CD14-positive monocyte (primary cell): ENCODE results near the gene GMDS. TPM values are rescaled to one million over a fixed set of nuclear protein-coding genes. Genes with fewer than 3 reads are reported as not detected.

ENCODE experiments used
- DNase-seq, 3 donors: peaks; one replicate each; pipeline ENCODE4 v3.0.0-alpha.2; 2011 to 2022
- H2AFZ ChIP-seq: 2 replicates; pipeline ENCODE4 v1.6.0; 2012; ENCODE audit warnings: mild to moderate bottlenecking, low read depth, low read length, inconsistent platforms; ENCODE audit not compliant: insufficient read depth, poor library complexity, severe bottlenecking
- H3K27ac ChIP-seq, 2 donors: 1 replicate in 1 of 2; 2 replicates in 1 of 2; pipeline ENCODE4 v1.5.1; 2012 to 2013; ENCODE audit warnings: low read length in 2 of 2, control low read depth in 1 of 2, inconsistent platforms in 1 of 2, low read depth in 1 of 2, mild to moderate bottlenecking in 1 of 2
- H3K27me3 ChIP-seq, 2 donors: one replicate each; pipeline versions ENCODE4 v1.6.0 to v1.6.1; 2011 to 2013; ENCODE audit warnings: low read length in 2 of 2; ENCODE audit not compliant: control insufficient read depth in 2 of 2, insufficient read depth in 2 of 2
- H3K36me3 ChIP-seq, 2 donors: replicated peaks in 1 of 2; 1 replicate in 1 of 2; 2 replicates in 1 of 2; pipeline versions ENCODE4 v1.5.1 to v1.6.1; 2012 to 2013; ENCODE audit warnings: low read length in 2 of 2, control low read depth in 1 of 2, inconsistent platforms in 1 of 2, mild to moderate bottlenecking in 1 of 2; ENCODE audit not compliant: insufficient read depth in 2 of 2, control insufficient read depth in 1 of 2
- H3K4me1 ChIP-seq, 2 donors: 1 replicate in 1 of 2; 2 replicates in 1 of 2; pipeline versions ENCODE4 v1.5.1 to v1.6.1; 2012 to 2013; ENCODE audit warnings: low read length in 2 of 2, control low read depth in 1 of 2, inconsistent platforms in 1 of 2, mild to moderate bottlenecking in 1 of 2, moderate library complexity in 1 of 2; ENCODE audit not compliant: insufficient read depth in 2 of 2, control insufficient read depth in 1 of 2
- H3K4me2 ChIP-seq: replicated peaks from 2 replicates; pipeline ENCODE3; 2012; ENCODE audit warnings: low read length, moderate library complexity, mild to moderate bottlenecking; ENCODE audit not compliant: poor library complexity, severe bottlenecking; ENCODE audit errors: extremely low read depth
- H3K4me3 ChIP-seq, 3 experiments: fragments of 200-600 bp in 1 of 3; sonication (generic) in 1 of 3; replicated peaks in 1 of 3; 1 replicate in 2 of 3; 2 replicates in 1 of 3; pipeline ENCODE4 v1.5.1; 2011 to 2013; ENCODE audit warnings: low read length in 3 of 3, mild to moderate bottlenecking in 3 of 3, control low read depth in 2 of 3, low read depth in 2 of 3, inconsistent platforms in 1 of 3, moderate library complexity in 1 of 3
- H3K79me2 ChIP-seq: 2 replicates; pipeline ENCODE4 v1.6.0; 2012; ENCODE audit warnings: mild to moderate bottlenecking, control low read depth, inconsistent platforms, low read length, moderate library complexity; ENCODE audit not compliant: insufficient read depth
- H3K9ac ChIP-seq: 2 replicates; pipeline ENCODE4 v1.6.0; 2017; ENCODE audit warnings: low read length, mild to moderate bottlenecking; ENCODE audit not compliant: insufficient read depth, poor library complexity, severe bottlenecking
- H3K9me3 ChIP-seq, 2 donors: replicated peaks in 1 of 2; 1 replicate in 1 of 2; 2 replicates in 1 of 2; pipeline versions ENCODE4 v1.5.1 to v1.6.1; 2012 to 2013; ENCODE audit warnings: low read length in 2 of 2, control low read depth in 1 of 2; ENCODE audit not compliant: control insufficient read depth in 1 of 2, insufficient read depth in 1 of 2
- H4K20me1 ChIP-seq: 2 replicates; pipeline ENCODE4 v1.6.0; 2012; ENCODE audit warnings: mild to moderate bottlenecking, low read length, control low read depth, moderate library complexity; ENCODE audit not compliant: insufficient read depth
- H3K27ac Mint-ChIP-seq, 7 donors: one replicate each; pipeline ENCODE4 v1.8.0; 2020; ENCODE audit warnings: mild to moderate bottlenecking in 7 of 7, mixed read lengths in 7 of 7, moderate library complexity in 6 of 7, inconsistent platforms in 2 of 7
- H3K27me3 Mint-ChIP-seq, 3 donors: one replicate each; pipeline ENCODE4 v1.8.0; 2021 to 2022; ENCODE audit warnings: low read depth in 3 of 3, mild to moderate bottlenecking in 3 of 3, mixed read lengths in 3 of 3, moderate library complexity in 3 of 3, inconsistent platforms in 1 of 3
- H3K36me3 Mint-ChIP-seq, 2 donors: one replicate each; pipeline ENCODE4 v1.8.0; 2020; ENCODE audit warnings: mixed read lengths in 2 of 2, inconsistent platforms in 1 of 2, mild to moderate bottlenecking in 1 of 2
- H3K4me1 Mint-ChIP-seq: one replicate; pipeline ENCODE4 v1.8.0; 2020; ENCODE audit warnings: mild to moderate bottlenecking, mixed read lengths
- H3K4me3 Mint-ChIP-seq, 2 donors: one replicate each; pipeline ENCODE4 v1.8.0; 2020; ENCODE audit warnings: mild to moderate bottlenecking in 2 of 2, mixed read lengths in 2 of 2, moderate library complexity in 1 of 2
- H3K9me3 Mint-ChIP-seq, 7 donors: one replicate each; pipeline ENCODE4 v1.8.0; 2020 to 2022; ENCODE audit warnings: mixed read lengths in 7 of 7, mild to moderate bottlenecking in 6 of 7, moderate library complexity in 6 of 7, inconsistent platforms in 2 of 7
- WGBS: methylation state at CpG from one replicate; pipeline ENCODE4 v1.1.5; 2013; ENCODE audit warnings: missing lambda C conversion rate; ENCODE audit not compliant: insufficient coverage; 5-methylcytosine and 5-hydroxymethylcytosine counted together
- intact Hi-C, 2 donors: fragments of 100-400 bp; cut with micrococcal nuclease; formaldehyde crosslinking; loops; one replicate each; pipeline versions ENCODE4 v1.15.0 to v1.15.1; 2023
- polyA plus RNA-seq, 3 donors: library from polyadenylated mRNA; depleted of rRNA in 1 of 3; unstranded in 2 of 3; stranded (reverse) in 1 of 3; fragments of 300-500 nt in 2 of 3; fragments of >200 nt in 1 of 3; fragmentation: Illumina TruSeq in 2 of 3; gene quantifications; 1 replicate in 2 of 3; 2 replicates in 1 of 3; pipeline ENCODE4 v1.2.3, GENCODE V29; 2012 to 2021
- TF ChIP-seq, protein P1 (sequence below): fragments of 200-600 bp; IDR thresholded peaks from one replicate; pipeline ENCODE4 v1.8.0; 2022; ENCODE audit warnings: antibody characterized with exemption, mild to moderate bottlenecking

Gene GMDS
- polyA plus RNA-seq, 3 donors, result 10.5 to 19.9 (median 17.6) TPM

DNA sequence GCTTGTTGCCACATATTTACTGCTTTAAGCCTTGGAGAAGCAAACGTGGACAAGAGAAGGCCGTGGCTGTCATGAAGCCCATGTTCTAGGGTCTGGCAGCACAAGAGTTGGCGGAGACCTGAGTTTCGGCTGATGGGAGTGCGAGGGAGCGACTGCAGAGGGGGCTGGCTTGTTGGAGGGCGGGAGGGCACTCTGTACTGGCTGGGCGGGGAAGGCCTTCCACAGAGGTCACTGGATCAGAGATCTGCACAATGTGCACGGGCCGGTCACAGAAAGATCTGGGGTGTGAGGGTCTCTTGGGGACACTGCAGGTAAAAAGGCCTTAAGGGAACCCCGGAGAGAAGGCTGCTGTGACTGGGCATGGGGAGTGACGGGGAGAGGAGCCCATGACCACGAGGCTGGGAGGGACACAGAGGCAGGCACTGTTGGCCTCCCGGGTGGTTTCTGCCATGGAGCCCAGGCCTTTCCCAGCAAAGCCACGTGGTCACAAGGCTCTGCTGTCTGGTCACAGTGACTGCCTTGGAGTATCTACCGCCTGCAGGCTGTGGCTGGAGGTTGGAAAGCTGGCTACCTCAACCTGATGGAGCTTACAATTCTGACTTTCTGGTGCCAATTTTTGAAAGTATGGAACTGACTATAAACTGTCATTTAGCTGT lies 611.9 kb downstream of the GMDS start:
- Histone ChIP-seq H3K4me1 (no peaks in the 10 kb centered on the region), H3K79me2 (no peaks in the 10 kb centered on the region), H3K36me3 (no peaks in the 10 kb centered on the region), H2AFZ (no peak overlapping the region), H3K9ac (no peak overlapping the region), H4K20me1 (no peaks in the 10 kb centered on the region), H3K4me2 (no peak overlapping the region), H3K4me3 (no peak overlapping the region), H3K27me3 (peaks cover 5% of the 10 kb centered on the region in 2 donors), H3K9me3 (no peaks in the 10 kb centered on the region), H3K27ac (no peak overlapping the region)
- H3K27me3 Mint-ChIP-seq, result peaks cover 7 to 13% (median 7%) of the 10 kb centered on the region in 3 donors
- H3K27ac Mint-ChIP-seq, result no peak overlapping the region
- H3K9me3 Mint-ChIP-seq, result peaks cover 0 to 2% (median 0%) of the 10 kb centered on the region in 7 donors
- TF ChIP-seq, protein P1, sequence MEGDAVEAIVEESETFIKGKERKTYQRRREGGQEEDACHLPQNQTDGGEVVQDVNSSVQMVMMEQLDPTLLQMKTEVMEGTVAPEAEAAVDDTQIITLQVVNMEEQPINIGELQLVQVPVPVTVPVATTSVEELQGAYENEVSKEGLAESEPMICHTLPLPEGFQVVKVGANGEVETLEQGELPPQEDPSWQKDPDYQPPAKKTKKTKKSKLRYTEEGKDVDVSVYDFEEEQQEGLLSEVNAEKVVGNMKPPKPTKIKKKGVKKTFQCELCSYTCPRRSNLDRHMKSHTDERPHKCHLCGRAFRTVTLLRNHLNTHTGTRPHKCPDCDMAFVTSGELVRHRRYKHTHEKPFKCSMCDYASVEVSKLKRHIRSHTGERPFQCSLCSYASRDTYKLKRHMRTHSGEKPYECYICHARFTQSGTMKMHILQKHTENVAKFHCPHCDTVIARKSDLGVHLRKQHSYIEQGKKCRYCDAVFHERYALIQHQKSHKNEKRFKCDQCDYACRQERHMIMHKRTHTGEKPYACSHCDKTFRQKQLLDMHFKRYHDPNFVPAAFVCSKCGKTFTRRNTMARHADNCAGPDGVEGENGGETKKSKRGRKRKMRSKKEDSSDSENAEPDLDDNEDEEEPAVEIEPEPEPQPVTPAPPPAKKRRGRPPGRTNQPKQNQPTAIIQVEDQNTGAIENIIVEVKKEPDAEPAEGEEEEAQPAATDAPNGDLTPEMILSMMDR, result no peak
- H3K36me3 Mint-ChIP-seq, result no peaks in the 10 kb centered on the region
- intact Hi-C loops, result no loop called here
- WGBS, result 98% methylated on average over 16 of the region's 16 CpGs
- DNase-seq, result no peak
- no peaks in the 10 kb centered on the region for H3K4me1 Mint-ChIP-seq
- no peak overlapping the region for H3K4me3 Mint-ChIP-seq

DNA sequence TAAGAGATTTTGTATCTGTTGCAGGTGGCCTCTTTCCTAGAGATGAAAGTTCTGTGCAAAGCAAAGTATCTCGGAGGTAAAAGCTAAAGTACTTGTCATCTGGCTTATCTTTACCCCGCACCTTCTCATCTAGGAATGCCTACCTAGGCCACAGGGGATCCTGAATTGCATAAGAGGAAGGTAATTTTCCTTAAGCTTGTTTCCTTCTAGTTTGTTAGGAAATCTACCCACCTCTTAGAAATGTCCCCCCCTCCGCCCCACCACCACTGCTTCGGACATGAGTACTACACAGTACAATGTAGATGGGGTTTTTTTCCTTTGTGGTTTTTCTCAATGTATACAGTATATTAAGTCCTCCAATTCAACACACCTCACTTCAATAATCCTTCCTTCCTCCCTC lies 614.2 kb downstream of the GMDS start:
- DNase-seq, result no peak
- WGBS, result no CpG with 5 or more reads among the region's 4 CpGs
- Histone ChIP-seq H3K9me3 (peaks cover 0 to 1% of the 10 kb centered on the region in 2 donors), H4K20me1 (no peaks in the 10 kb centered on the region), H3K27ac (no peak overlapping the region), H2AFZ (no peak overlapping the region), H3K4me1 (no peaks in the 10 kb centered on the region), H3K9ac (no peak overlapping the region), H3K36me3 (no peaks in the 10 kb centered on the region), H3K4me3 (no peak overlapping the region), H3K79me2 (no peaks in the 10 kb centered on the region), H3K27me3 (peaks cover 26 to 27% of the 10 kb centered on the region in 2 donors), H3K4me2 (no peak overlapping the region)
- peaks cover 27 to 32% (median 30%) of the 10 kb centered on the region in 3 donors for H3K27me3 Mint-ChIP-seq
- H3K4me1 Mint-ChIP-seq, result peaks cover 2% of the 10 kb centered on the region
- peaks cover 0 to 2% (median 0%) of the 10 kb centered on the region in 7 donors for H3K9me3 Mint-ChIP-seq
- no peak overlapping the region for H3K4me3 Mint-ChIP-seq
- TF ChIP-seq, protein P1, result no peak
- intact Hi-C loops, result no loop called here
- H3K27ac Mint-ChIP-seq, result no peak overlapping the region
- H3K36me3 Mint-ChIP-seq, result no peaks in the 10 kb centered on the region
